ENCODE measurements around the gene RIPPLY2.

- no peak for TF ChIP-seq CTCF (IDR thresholded peaks at IDR 0.05)
- no peak for TF ChIP-seq POLR2A (IDR thresholded peaks at IDR 0.05)
- TF ChIP-seq EP300 (IDR thresholded peaks at IDR 0.05) = no peak
Measured at GRCh38 chr6:83827050-83827449, 26.1 kb upstream of the RIPPLY2 start.

Data from upper lobe of left lung (tissue), 4 donors.